H1 (cell line): ENCODE data around the gene SHOX. TPM values are rescaled to one million over a fixed set of nuclear protein-coding genes. Genes with fewer than 3 reads are reported as not detected.
A peak's percentile ranks its signal among the peaks of the same experiment; 100 is the strongest.

Source experiments
- CTCF ChIA-PET: fragments of 300-600 bp; sonication (Branson Sonifier 250); formaldehyde crosslinking; loops from one replicate; lab custom pipeline; 2021; ENCODE audit not compliant: partially characterized antibody; lab: Charles Lee
- POLR2A ChIA-PET: fragments of 300-600 bp; sonication (Branson Sonifier 250); formaldehyde crosslinking; loops from one replicate; lab custom pipeline; 2021; ENCODE audit warnings: inconsistent platforms; ENCODE audit not compliant: partially characterized antibody; lab: Charles Lee
- DNase-seq, 2 experiments: peaks; one replicate each; pipeline versions ENCODE4 v3.0.0 to v3.0.0-alpha.2; 2010 to 2022; ENCODE audit warnings: low spot score in 2 of 2, low read depth in 1 of 2, mixed read lengths in 1 of 2
- FAIRE-seq: peaks from 2 replicates; lab custom pipeline; 2011; peaks lifted over from hg19 to GRCh38; lab: Jason Lieb, UNC
- H2AFZ ChIP-seq: 2 replicates; pipeline ENCODE4 v1.8.1; 2012; ENCODE audit warnings: low read length, inconsistent platforms
- H2AK5ac ChIP-seq: 2 replicates; pipeline ENCODE4 v1.6.1; 2013; ENCODE audit warnings: low read depth, low read length
- H2BK120ac ChIP-seq: replicated peaks from 2 replicates; pipeline ENCODE3; 2013; ENCODE audit warnings: low read depth, low read length, inconsistent platforms
- H2BK12ac ChIP-seq: 2 replicates; pipeline ENCODE4 v1.6.1; 2013; ENCODE audit warnings: low read depth, low read length
- H2BK15ac ChIP-seq: 2 replicates; pipeline ENCODE4 v1.6.1; 2013; ENCODE audit warnings: low read length
- H2BK20ac ChIP-seq: 2 replicates; pipeline ENCODE4 v1.6.1; 2013; ENCODE audit warnings: low read length
- H2BK5ac ChIP-seq: 2 replicates; pipeline ENCODE4 v1.6.1; 2013; ENCODE audit warnings: low read depth, low read length
- H3K14ac ChIP-seq: 2 replicates; pipeline ENCODE4 v1.6.1; 2013; ENCODE audit warnings: inconsistent platforms; ENCODE audit not compliant: insufficient read length
- H3K18ac ChIP-seq: 2 replicates; pipeline ENCODE4 v1.6.1; 2013; ENCODE audit warnings: low read length; ENCODE audit errors: extremely low read depth
- H3K23ac ChIP-seq: 2 replicates; pipeline ENCODE4 v1.6.1; 2013; ENCODE audit warnings: inconsistent platforms; ENCODE audit not compliant: insufficient read length
- H3K23me2 ChIP-seq: 2 replicates; pipeline ENCODE4 v1.6.1; 2013; ENCODE audit warnings: low read depth, low read length
- H3K27ac ChIP-seq: 2 replicates; pipeline ENCODE4 v1.6.1; 2011; ENCODE audit warnings: low read depth, low read length, inconsistent platforms
- H3K27me3 ChIP-seq, 4 experiments: replicated peaks in 1 of 4; 1 replicate in 1 of 4; 2 replicates in 3 of 4; pipeline versions ENCODE4 v1.6.1 to v1.8.1; 2011 to 2013; ENCODE audit warnings: low read length in 3 of 4, mild to moderate bottlenecking in 3 of 4, inconsistent platforms in 2 of 4, mixed read lengths in 2 of 4, moderate library complexity in 1 of 4; ENCODE audit not compliant: control insufficient read depth in 3 of 4, insufficient read depth in 3 of 4; ENCODE audit errors: extremely low read depth in 1 of 4
- H3K36me3 ChIP-seq, 4 experiments: 2 replicates each; pipeline versions ENCODE4 v1.6.1 to v1.8.1; 2011 to 2013; ENCODE audit warnings: mild to moderate bottlenecking in 4 of 4, low read length in 3 of 4, moderate library complexity in 2 of 4, control low read depth in 1 of 4, inconsistent platforms in 1 of 4; ENCODE audit not compliant: insufficient read depth in 4 of 4, control insufficient read depth in 2 of 4
- H3K4ac ChIP-seq: replicated peaks from 2 replicates; pipeline ENCODE3; 2013; ENCODE audit warnings: low read length, low read depth, mixed read lengths, inconsistent platforms; ENCODE audit not compliant: insufficient read length
- H3K4me1 ChIP-seq, 4 experiments: replicated peaks in 1 of 4; 1 replicate in 1 of 4; 2 replicates in 3 of 4; pipeline versions ENCODE4 v1.6.1 to v1.8.1; 2011 to 2013; ENCODE audit warnings: low read length in 3 of 4, inconsistent platforms in 2 of 4, mixed read lengths in 1 of 4; ENCODE audit not compliant: insufficient read depth in 4 of 4, control insufficient read depth in 3 of 4
- H3K4me2 ChIP-seq, 2 experiments: 2 replicates each; pipeline versions ENCODE4 v1.6.1 to v1.8.1; 2011 to 2013; ENCODE audit warnings: low read depth in 2 of 2, low read length in 2 of 2, control low read depth in 1 of 2, inconsistent platforms in 1 of 2, mild to moderate bottlenecking in 1 of 2; ENCODE audit not compliant: insufficient read depth in 1 of 2
- H3K4me3 ChIP-seq, 4 experiments: fragments of 200-600, 300-600 bp in 1 of 4; sonication (generic), shearing (Covaris generic), sonication (Bioruptor Twin) in 1 of 4; 2 replicates each; pipeline versions ENCODE4 v1.5.1 to v1.8.1; 2011 to 2016; ENCODE audit warnings: low read length in 4 of 4, low read depth in 3 of 4, control low read depth in 2 of 4, inconsistent platforms in 2 of 4, mild to moderate bottlenecking in 2 of 4, mixed read lengths in 1 of 4, moderate library complexity in 1 of 4; ENCODE audit not compliant: insufficient read depth in 2 of 4; ENCODE audit errors: extremely low read depth in 1 of 4
- H3K56ac ChIP-seq: replicated peaks from 2 replicates; pipeline ENCODE3; 2013; ENCODE audit warnings: low read depth, mild to moderate bottlenecking, mixed read lengths, low read length, inconsistent platforms; ENCODE audit not compliant: insufficient read length
- H3K79me1 ChIP-seq: 2 replicates; pipeline ENCODE4 v1.6.1; 2013; ENCODE audit warnings: low read depth, low read length, control low read depth
- H3K79me2 ChIP-seq, 2 experiments: 2 replicates each; pipeline versions ENCODE4 v1.6.1 to v1.8.1; 2012 to 2013; ENCODE audit warnings: low read length in 2 of 2, mild to moderate bottlenecking in 2 of 2, inconsistent platforms in 1 of 2; ENCODE audit not compliant: insufficient read depth in 2 of 2, control insufficient read depth in 1 of 2
- H3K9ac ChIP-seq, 4 experiments: replicated peaks in 1 of 4; 1 replicate in 1 of 4; 2 replicates in 3 of 4; pipeline versions ENCODE4 v1.6.1 to v1.8.1; 2011 to 2013; ENCODE audit warnings: low read depth in 3 of 4, low read length in 3 of 4, control low read depth in 2 of 4, mild to moderate bottlenecking in 2 of 4, moderate library complexity in 2 of 4, inconsistent platforms in 1 of 4; ENCODE audit errors: extremely low read depth in 1 of 4
- H3K9me3 ChIP-seq, 2 experiments: 2 replicates each; pipeline versions ENCODE4 v1.6.1 to v1.8.1; 2012 to 2013; ENCODE audit warnings: mild to moderate bottlenecking in 2 of 2, moderate library complexity in 2 of 2, control low read depth in 1 of 2, inconsistent platforms in 1 of 2, low read depth in 1 of 2, low read length in 1 of 2, mixed read lengths in 1 of 2; ENCODE audit not compliant: insufficient read depth in 2 of 2
- H4K20me1 ChIP-seq, 2 experiments: replicated peaks in 1 of 2; 2 replicates each; pipeline versions ENCODE3 to v1.8.1; 2011 to 2013; ENCODE audit warnings: inconsistent platforms in 2 of 2, low read length in 2 of 2, mild to moderate bottlenecking in 1 of 2; ENCODE audit not compliant: insufficient read depth in 2 of 2, control insufficient read depth in 1 of 2
- H4K5ac ChIP-seq: 2 replicates; pipeline ENCODE4 v1.6.1; 2013; ENCODE audit warnings: low read length, low read depth, mixed read lengths, inconsistent platforms; ENCODE audit not compliant: insufficient read length
- H4K8ac ChIP-seq: 2 replicates; pipeline ENCODE4 v1.8.0; 2013; ENCODE audit warnings: mild to moderate bottlenecking, moderate library complexity, low read length, inconsistent platforms; ENCODE audit not compliant: insufficient read depth; ENCODE audit errors: extremely low read depth
- H4K91ac ChIP-seq: replicated peaks from 2 replicates; pipeline ENCODE3; 2013; ENCODE audit warnings: low read length, mixed read lengths, inconsistent platforms; ENCODE audit not compliant: insufficient read length
- ASH2L ChIP-seq: fragments of 200-600, 300-600 bp; sonication (generic); IDR thresholded peaks from one replicate; pipeline ENCODE4 v1.7.1; 2017; ENCODE audit warnings: low read length
- BRCA1 ChIP-seq: IDR thresholded peaks from 2 replicates; pipeline ENCODE4 v1.6.1; 2012; ENCODE audit warnings: low read depth, low read length, improper control_type of control experiment
- CTBP2 ChIP-seq: IDR thresholded peaks from 2 replicates; pipeline ENCODE4 v1.7.0; 2011; ENCODE audit warnings: borderline replicate concordance, mild to moderate bottlenecking, moderate library complexity, mixed read lengths, low read length; ENCODE audit not compliant: insufficient read depth, insufficient read length
- EGR1 ChIP-seq: IDR thresholded peaks from 2 replicates; pipeline ENCODE4 v1.6.1; 2011; ENCODE audit warnings: low read depth, low read length, borderline replicate concordance
- JUND ChIP-seq: IDR thresholded peaks from 2 replicates; pipeline ENCODE4 v1.6.1; 2011; ENCODE audit warnings: mild to moderate bottlenecking, improper control_type of control experiment, low read length
- NANOG ChIP-seq: IDR thresholded peaks from 2 replicates; pipeline ENCODE4 v1.6.1; 2011; ENCODE audit warnings: low read length, low read depth, mild to moderate bottlenecking, inconsistent platforms; ENCODE audit not compliant: insufficient read depth, poor library complexity, severe bottlenecking
- RAD21 ChIP-seq, 2 experiments: IDR thresholded peaks in 1 of 2; conservative IDR thresholded peaks in 1 of 2; 2 replicates each; pipeline ENCODE4 v1.6.1; 2011; ENCODE audit warnings: low read depth in 2 of 2, low read length in 2 of 2, improper control_type of control experiment in 1 of 2, inconsistent platforms in 1 of 2, mild to moderate bottlenecking in 1 of 2, moderate library complexity in 1 of 2
- RXRA ChIP-seq: IDR thresholded peaks from 2 replicates; pipeline ENCODE4 v1.6.1; 2011; ENCODE audit warnings: low read depth, mild to moderate bottlenecking, low read length, moderate library complexity; ENCODE audit not compliant: insufficient read depth
- SIRT6 ChIP-seq: IDR thresholded peaks from one replicate; pipeline ENCODE4 v1.7.1; 2012; ENCODE audit warnings: low read length, inconsistent platforms
- SP2 ChIP-seq: IDR thresholded peaks from 2 replicates; pipeline ENCODE4 v1.6.1; 2012; ENCODE audit warnings: mild to moderate bottlenecking, low read length, inconsistent platforms
- SP4 ChIP-seq: IDR thresholded peaks from 2 replicates; pipeline ENCODE4 v1.6.1; 2012; ENCODE audit warnings: low read length, inconsistent platforms
- YY1 ChIP-seq: IDR thresholded peaks from 2 replicates; pipeline ENCODE4 v1.6.1; 2011; ENCODE audit warnings: low read depth, mild to moderate bottlenecking, low read length
- ZNF274 ChIP-seq: IDR thresholded peaks from 2 replicates; pipeline ENCODE4 v1.7.0; 2012; ENCODE audit warnings: low read length, borderline replicate concordance; ENCODE audit errors: extremely low read depth
- WGBS, 2 experiments: shearing (Covaris generic) in 1 of 2; methylation state at CpG; one replicate each; pipeline versions ENCODE4 v1.1.6 to v1.1.7; 2013 to 2015; ENCODE audit warnings: low lambda C conversion rate in 2 of 2, mixed read lengths in 2 of 2, inconsistent platforms in 1 of 2, low coverage in 1 of 2, missing lambda C conversion rate in 1 of 2; ENCODE audit not compliant: insufficient replicate concordance in 2 of 2, insufficient coverage in 1 of 2, insufficient read length in 1 of 2; ENCODE audit errors: extremely low coverage in 1 of 2, missing lambda C conversion rate in 1 of 2; 5-methylcytosine and 5-hydroxymethylcytosine counted together
- polyA plus RNA-seq, 7 experiments: library from polyadenylated mRNA; depleted of rRNA in 3 of 7; stranded (reverse) in 5 of 7; unstranded in 2 of 7; fragments of >200 nt in 5 of 7; fragments of 200-250 nt in 2 of 7; gene quantifications; 1 replicate in 5 of 7; 2 replicates in 1 of 7; 4 replicates in 1 of 7; pipeline versions ENCODE4 v1.2.1 to v1.2.3, GENCODE V29; 2011 to 2013; ENCODE audit warnings: missing spikeins in 2 of 7, mixed read lengths in 2 of 7
- total RNA-seq: library from RNA; stranded (reverse); fragmentation: NEBNext Ultra II Directional; extraction: Animal tissue kit (Norgen Biotek cat#: 25700); gene quantifications from 2 replicates; pipeline ENCODE4 v1.2.1, GENCODE V29; 2021

The SHOX gene
- total and polyA plus RNA-seq, 2 of the 8 experiments (the other 6 are each of a cell fraction or from before 2014, with no cell fraction given) = 0.05 to 0.15 TPM

- H4K91ac ChIP-seq = no peak overlapping the region
- DNase-seq = peak in 1 of 2 experiments; percentile 76
- H3K4me2 ChIP-seq = peak overlapping the region; percentile 68 to 72
- no peak overlapping the region for H3K23ac ChIP-seq
- H3K18ac ChIP-seq = no peak overlapping the region; the same call in 1 of the 2 replicates
- peak overlapping the region; percentile 14 to 51 (median 32); a peak in 6 of 8 replicates for H3K4me3 ChIP-seq
- no peak for FAIRE-seq
- WGBS, 2 experiments = 2% methylated on average over 46 of the region's 50 CpGs; no CpG with 5 or more reads in 1 of the 2 experiments
- H4K5ac ChIP-seq = no peak overlapping the region
- no peak overlapping the region for H2AFZ ChIP-seq
- H2BK5ac ChIP-seq = no peak overlapping the region
- H2BK20ac ChIP-seq = no peak overlapping the region
- CTCF ChIA-PET = no interaction called here
- no peaks in the 10 kb centered on the region; a peak in 1 of 8 replicates for H3K36me3 ChIP-seq
- H3K27me3 ChIP-seq = peaks cover 61 to 93% (median 81%) of the 10 kb centered on the region in 4 experiments
- no peaks in the 10 kb centered on the region for H3K79me2 ChIP-seq
- H4K20me1 ChIP-seq = peaks cover 2 to 4% of the 10 kb centered on the region in 2 experiments
- H3K23me2 ChIP-seq = peaks cover 7% of the 10 kb centered on the region; the same call in 1 of the 2 replicates
- no peaks in the 10 kb centered on the region for H3K79me1 ChIP-seq
- POLR2A ChIA-PET = no interaction called here
- no peak overlapping the region for H3K56ac ChIP-seq
- peaks cover 5 to 19% (median 12%) of the 10 kb centered on the region in 4 experiments for H3K4me1 ChIP-seq
- peak overlapping the region; percentile 28; the same call in 1 of the 2 replicates for H4K8ac ChIP-seq
- H3K14ac ChIP-seq = no peak overlapping the region
- no peak overlapping the region for H3K4ac ChIP-seq
- H3K9ac ChIP-seq = no peak overlapping the region
- no peak overlapping the region for H2BK120ac ChIP-seq
- H2BK15ac ChIP-seq = no peak overlapping the region
- no peaks in the 10 kb centered on the region for H3K9me3 ChIP-seq
- no peak overlapping the region for H2AK5ac ChIP-seq
- H2BK12ac ChIP-seq = no peak overlapping the region
- H3K27ac ChIP-seq = no peak overlapping the region
- TF ChIP-seq BRCA1 (no peak), JUND (no peak), ZNF274 (no peak), SP4 (no peak), YY1 (0 out of 2 replicates have a peak, but pooled peaks have one; percentile 25), SP2 (no peak), CTBP2 (peak; percentile 84), NANOG (no peak), EGR1 (no peak), RXRA (no peak), ASH2L (no peak), SIRT6 (no peak), RAD21 (IDR thresholded peaks at IDR 0.05 in 1 of 2, conservative IDR thresholded peaks at IDR 0.05 in 1 of 2; ENCODE audit: low read depth in 2 of 2, low read length in 2 of 2) (peak in 1 of 2 experiments; percentile 13; a peak in 1 of 4 replicates)
Measured at GRCh38 chrX:623599-624315, 6.8 kb upstream of the SHOX start.
